Kidney (tissue), 14 donors: ENCODE data around the gene ALK. TPM values are rescaled to one million over a fixed set of nuclear protein-coding genes. Genes with fewer than 3 reads are reported as not detected.
A peak's percentile ranks its signal among the peaks of the same experiment; 100 is the strongest.

Experiments
- DNase-seq, 5 donors: peaks; one replicate each; pipeline ENCODE4 v3.0.0-alpha.2; 2013 to 2020
- FAIRE-seq: peaks from 2 replicates; lab custom pipeline; 2012; peaks lifted over from hg19 to GRCh38; lab: Jason Lieb, UNC
- H3K27ac ChIP-seq, 2 donors: one replicate each; pipeline ENCODE4 v1.7.0; 2013; ENCODE audit warnings: low read depth in 2 of 2, low read length in 2 of 2, inconsistent platforms in 1 of 2
- H3K27me3 ChIP-seq: one replicate; pipeline ENCODE4 v1.7.1; 2013; ENCODE audit warnings: low read length, inconsistent platforms; ENCODE audit not compliant: control insufficient read depth, insufficient read depth
- H3K36me3 ChIP-seq, 3 donors: one replicate each; pipeline versions ENCODE4 v1.7.0 to v1.7.1; 2013; ENCODE audit warnings: low read length in 3 of 3, control low read depth in 1 of 3, inconsistent platforms in 1 of 3; ENCODE audit not compliant: insufficient read depth in 3 of 3, control insufficient read depth in 2 of 3
- H3K4me1 ChIP-seq, 3 donors: one replicate each; pipeline versions ENCODE4 v1.7.0 to v1.7.1; 2013; ENCODE audit warnings: low read length in 3 of 3, inconsistent platforms in 1 of 3, low read depth in 1 of 3; ENCODE audit not compliant: control insufficient read depth in 2 of 3, insufficient read depth in 2 of 3
- H3K4me3 ChIP-seq, 3 donors: one replicate each; pipeline versions ENCODE4 v1.7.0 to v1.8.1; 2013; ENCODE audit warnings: low read length in 3 of 3, control low read depth in 1 of 3, inconsistent platforms in 1 of 3
- H3K9ac ChIP-seq, 3 donors: one replicate each; pipeline versions ENCODE4 v1.7.0 to v1.7.1; 2013; ENCODE audit warnings: low read length in 3 of 3, control low read depth in 1 of 3, inconsistent platforms in 1 of 3
- H3K9me3 ChIP-seq, 3 donors: one replicate each; pipeline versions ENCODE4 v1.7.0 to v1.7.1; 2013; ENCODE audit warnings: low read length in 3 of 3, control low read depth in 1 of 3, inconsistent platforms in 1 of 3; ENCODE audit not compliant: control insufficient read depth in 2 of 3, insufficient read depth in 1 of 3
- intact Hi-C: fragments of 100-400 bp; cut with DNase I; formaldehyde crosslinking; loops from one replicate; pipeline ENCODE4 v1.11.1; 2022
- polyA plus RNA-seq: library from polyadenylated mRNA; stranded (reverse); fragments of 350-450 nt; fragmentation: Illumina TruSeq; extraction: RNeasy Lipid Tissue Mini Kit (QIAGEN cat#74804); gene quantifications from one replicate; pipeline ENCODE4 v1.2.3, GENCODE V29; 2014; ENCODE audit warnings: low read depth, low replicate concordance; ENCODE audit not compliant: insufficient read depth
- total RNA-seq: library from RNA; stranded (reverse); fragmentation: NEBNext Ultra II Directional; extraction: Animal tissue kit (Norgen Biotek cat#: 25700); gene quantifications from one replicate; pipeline ENCODE4 v1.2.1, GENCODE V29; 2021
- TF ChIP-seq, protein P1 (sequence below): IDR thresholded peaks from 3 replicates; pipeline ENCODE4 v1.5.1; 2012; ENCODE audit warnings: mild to moderate bottlenecking, moderate library complexity, borderline replicate concordance; ENCODE audit not compliant: insufficient read depth; ENCODE audit errors: extremely low read depth
- donor health status: control.
- donor health status: control.
- donor health status: control.
- donor health status: control.
- donor health status: control.
- donor health status: DM: yes; HTN: yes; CAD: no.
- donor health status: Normal renal cell carcinoma (clear cell type).

ALK gene
- total and polyA plus RNA-seq, 2 donors from 2014 or later, result 0.13 TPM; not detected in 1

DNA sequence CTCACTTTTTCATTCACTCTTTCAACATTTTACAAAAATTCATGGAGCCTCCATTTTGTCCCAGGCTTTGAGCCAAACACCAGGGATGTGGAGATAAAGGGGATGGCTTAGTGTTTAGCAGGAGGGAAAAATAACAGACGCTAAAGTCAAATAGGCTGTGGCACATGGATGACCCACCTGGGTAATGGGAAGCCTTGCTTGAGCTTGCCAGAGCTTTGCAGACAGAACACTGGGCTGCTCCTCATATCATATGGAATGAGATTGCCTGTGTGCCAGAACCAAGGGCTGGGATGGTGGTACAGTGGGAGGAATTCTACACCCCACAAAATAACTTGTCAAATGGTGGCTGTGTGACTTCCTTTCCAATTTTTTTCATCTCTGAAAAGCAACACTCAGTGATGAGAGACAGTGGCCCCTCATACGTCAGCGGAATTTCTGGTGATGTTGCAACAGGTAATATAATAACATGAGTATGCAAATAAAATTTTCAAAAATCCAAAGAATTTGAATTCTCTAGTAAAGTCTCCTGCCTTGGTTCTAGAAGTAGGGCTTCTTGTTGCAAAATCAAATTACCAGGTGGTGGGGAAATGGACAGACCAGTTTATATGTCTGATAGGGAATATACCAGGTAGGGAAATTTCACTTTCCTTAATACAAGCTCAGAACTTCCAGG, 553.3 kb downstream of the ALK start:
- FAIRE-seq, result no peak
- no peak for DNase-seq
- no peaks in the 10 kb centered on the region for H3K27me3 ChIP-seq
- intact Hi-C loops, result no loop called here
- H3K4me3 ChIP-seq, result no peak overlapping the region
- H3K4me1 ChIP-seq, result no peaks in the 10 kb centered on the region
- no peak overlapping the region for H3K27ac ChIP-seq
- no peak overlapping the region for H3K9ac ChIP-seq
- H3K9me3 ChIP-seq, result no peaks in the 10 kb centered on the region
- TF ChIP-seq, protein P1, sequence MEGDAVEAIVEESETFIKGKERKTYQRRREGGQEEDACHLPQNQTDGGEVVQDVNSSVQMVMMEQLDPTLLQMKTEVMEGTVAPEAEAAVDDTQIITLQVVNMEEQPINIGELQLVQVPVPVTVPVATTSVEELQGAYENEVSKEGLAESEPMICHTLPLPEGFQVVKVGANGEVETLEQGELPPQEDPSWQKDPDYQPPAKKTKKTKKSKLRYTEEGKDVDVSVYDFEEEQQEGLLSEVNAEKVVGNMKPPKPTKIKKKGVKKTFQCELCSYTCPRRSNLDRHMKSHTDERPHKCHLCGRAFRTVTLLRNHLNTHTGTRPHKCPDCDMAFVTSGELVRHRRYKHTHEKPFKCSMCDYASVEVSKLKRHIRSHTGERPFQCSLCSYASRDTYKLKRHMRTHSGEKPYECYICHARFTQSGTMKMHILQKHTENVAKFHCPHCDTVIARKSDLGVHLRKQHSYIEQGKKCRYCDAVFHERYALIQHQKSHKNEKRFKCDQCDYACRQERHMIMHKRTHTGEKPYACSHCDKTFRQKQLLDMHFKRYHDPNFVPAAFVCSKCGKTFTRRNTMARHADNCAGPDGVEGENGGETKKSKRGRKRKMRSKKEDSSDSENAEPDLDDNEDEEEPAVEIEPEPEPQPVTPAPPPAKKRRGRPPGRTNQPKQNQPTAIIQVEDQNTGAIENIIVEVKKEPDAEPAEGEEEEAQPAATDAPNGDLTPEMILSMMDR, result no peak
- H3K36me3 ChIP-seq, result no peaks in the 10 kb centered on the region

DNA sequence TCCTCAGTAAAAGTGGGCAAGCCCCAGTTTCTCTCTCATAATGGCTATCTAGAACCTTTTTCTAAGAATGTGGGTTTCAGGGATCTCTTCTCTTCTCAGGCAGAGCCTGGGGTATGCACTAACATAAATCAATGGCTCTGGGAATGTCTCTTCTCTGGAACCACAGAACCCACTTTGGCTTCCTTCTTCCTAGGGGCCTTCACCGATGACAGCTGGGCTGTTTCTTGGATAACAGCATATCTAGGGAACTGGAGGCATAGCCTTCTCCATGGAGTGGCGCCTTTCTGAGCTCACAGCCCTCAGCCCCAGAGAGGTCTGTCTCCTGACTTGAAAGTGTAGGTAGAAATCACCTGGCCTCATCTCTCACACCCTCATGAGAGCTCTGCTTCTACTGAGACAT, 558.3 kb downstream of the ALK start:
- intact Hi-C loops, result no loop called here
- Histone ChIP-seq H3K9me3 (no peaks in the 10 kb centered on the region), H3K4me3 (no peak overlapping the region), H3K9ac (no peak overlapping the region), H3K27ac (no peak overlapping the region), H3K36me3 (no peaks in the 10 kb centered on the region), H3K27me3 (no peaks in the 10 kb centered on the region), H3K4me1 (no peaks in the 10 kb centered on the region)
- TF ChIP-seq, protein P1, result no peak
- FAIRE-seq (no peak), DNase-seq (no peak)

GRCh38 chr2:29361231-29361630, 560.2 kb downstream of the ALK start:
- intact Hi-C loops, result no loop called here
- H3K27me3 ChIP-seq, result no peaks in the 10 kb centered on the region
- no peak for FAIRE-seq
- no peaks in the 10 kb centered on the region for H3K36me3 ChIP-seq
- peak in 1 of 5 donors; percentile 40 for DNase-seq
- no peak overlapping the region for H3K27ac ChIP-seq
- H3K9me3 ChIP-seq, result no peaks in the 10 kb centered on the region
- no peak overlapping the region for H3K9ac ChIP-seq
- H3K4me1 ChIP-seq, result no peaks in the 10 kb centered on the region
- TF ChIP-seq, protein P1, result no peak
- H3K4me3 ChIP-seq, result no peak overlapping the region
